Neutrophil (primary cell): ENCODE results near the gene AKAP3.

ENCODE experiments used
- H3K27ac ChIP-seq: fragments of 200-600 bp; sonication (generic); 2 replicates; pipeline ENCODE4 v1.5.1; 2016; ENCODE audit warnings: mild to moderate bottlenecking, moderate library complexity
- H3K27me3 ChIP-seq: fragments of 200-600 bp; sonication (generic); 2 replicates; pipeline ENCODE4 v1.6.0; 2016; ENCODE audit warnings: mild to moderate bottlenecking
- H3K36me3 ChIP-seq: fragments of 200-600 bp; sonication (generic); 2 replicates; pipeline ENCODE4 v1.5.1; 2017
- H3K4me1 ChIP-seq, 2 experiments: fragments of 200-600 bp in 1 of 2; sonication (generic) in 1 of 2; 1 replicate in 1 of 2; 2 replicates in 1 of 2; pipeline versions ENCODE4 v1.5.1 to v1.6.1; 2013 to 2016; ENCODE audit warnings: low read depth in 1 of 2, low read length in 1 of 2, mild to moderate bottlenecking in 1 of 2, moderate library complexity in 1 of 2; ENCODE audit not compliant: control insufficient read depth in 1 of 2, insufficient read depth in 1 of 2
- H3K4me3 ChIP-seq, 2 experiments: fragments of 200-600 bp in 1 of 2; sonication (generic) in 1 of 2; 1 replicate in 1 of 2; 2 replicates in 1 of 2; pipeline ENCODE4 v1.5.1; 2013 to 2016; ENCODE audit warnings: low read depth in 1 of 2, low read length in 1 of 2, mild to moderate bottlenecking in 1 of 2, moderate library complexity in 1 of 2
- H3K9me3 ChIP-seq: fragments of 200-600 bp; sonication (generic); 2 replicates; pipeline ENCODE4 v1.5.1; 2016
- TF ChIP-seq, protein P1 (sequence below): fragments of 200-600 bp; sonication (generic); IDR thresholded peaks from 2 replicates; pipeline ENCODE4 v1.5.1; 2016; ENCODE audit warnings: antibody characterized with exemption

Gene AKAP3

DNA sequence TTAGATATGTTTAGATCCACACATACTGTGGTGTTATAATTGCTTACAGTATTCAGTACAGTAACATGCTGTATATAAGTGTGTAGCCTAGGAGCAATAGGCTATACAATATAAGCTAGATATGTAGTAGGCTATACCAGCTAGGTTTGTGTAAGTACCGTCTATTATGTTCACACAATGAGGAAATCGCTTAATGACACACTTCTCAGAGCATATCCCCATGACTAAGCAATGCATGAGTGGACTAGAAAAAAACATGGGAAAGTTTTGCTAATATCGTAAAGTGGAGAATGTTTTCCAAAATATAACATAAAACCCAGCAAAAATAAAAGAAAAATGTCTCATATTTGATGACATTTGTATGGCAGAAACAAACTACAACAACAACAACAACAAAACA is 27.3 kb downstream of the AKAP3 start:
- Histone ChIP-seq H3K4me1 (peaks cover 0 to 10% of the 10 kb centered on the region in 2 experiments), H3K27me3 (peaks cover 36% of the 10 kb centered on the region), H3K27ac (no peak overlapping the region), H3K4me3 (no peak overlapping the region), H3K9me3 (no peaks in the 10 kb centered on the region), H3K36me3 (no peaks in the 10 kb centered on the region)
- TF ChIP-seq, protein P1, sequence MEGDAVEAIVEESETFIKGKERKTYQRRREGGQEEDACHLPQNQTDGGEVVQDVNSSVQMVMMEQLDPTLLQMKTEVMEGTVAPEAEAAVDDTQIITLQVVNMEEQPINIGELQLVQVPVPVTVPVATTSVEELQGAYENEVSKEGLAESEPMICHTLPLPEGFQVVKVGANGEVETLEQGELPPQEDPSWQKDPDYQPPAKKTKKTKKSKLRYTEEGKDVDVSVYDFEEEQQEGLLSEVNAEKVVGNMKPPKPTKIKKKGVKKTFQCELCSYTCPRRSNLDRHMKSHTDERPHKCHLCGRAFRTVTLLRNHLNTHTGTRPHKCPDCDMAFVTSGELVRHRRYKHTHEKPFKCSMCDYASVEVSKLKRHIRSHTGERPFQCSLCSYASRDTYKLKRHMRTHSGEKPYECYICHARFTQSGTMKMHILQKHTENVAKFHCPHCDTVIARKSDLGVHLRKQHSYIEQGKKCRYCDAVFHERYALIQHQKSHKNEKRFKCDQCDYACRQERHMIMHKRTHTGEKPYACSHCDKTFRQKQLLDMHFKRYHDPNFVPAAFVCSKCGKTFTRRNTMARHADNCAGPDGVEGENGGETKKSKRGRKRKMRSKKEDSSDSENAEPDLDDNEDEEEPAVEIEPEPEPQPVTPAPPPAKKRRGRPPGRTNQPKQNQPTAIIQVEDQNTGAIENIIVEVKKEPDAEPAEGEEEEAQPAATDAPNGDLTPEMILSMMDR = no peak

DNA sequence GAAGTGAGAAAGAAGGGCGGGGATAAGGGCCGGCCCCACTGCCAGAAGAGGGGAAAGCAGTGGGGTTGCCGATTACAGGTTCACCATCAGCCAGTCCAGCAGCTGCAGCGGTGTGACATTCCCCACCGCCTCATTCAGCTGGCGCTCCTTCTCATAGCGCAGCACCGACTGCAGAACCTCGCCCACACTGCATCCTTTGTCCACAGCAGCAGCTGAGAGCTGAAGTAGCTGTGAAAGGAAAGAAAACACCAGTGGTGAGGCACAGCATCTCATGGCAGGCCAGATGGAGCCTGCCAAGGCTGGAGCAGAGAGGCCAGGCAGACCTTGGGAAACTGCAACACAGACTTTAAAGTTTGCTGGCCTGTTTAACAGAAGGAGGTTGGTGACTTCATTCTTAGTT is 33.2 kb downstream of the AKAP3 start:
- Histone ChIP-seq H3K27ac (no peak overlapping the region), H3K4me1 (peaks cover 0 to 10% of the 10 kb centered on the region in 2 experiments), H3K27me3 (no peaks in the 10 kb centered on the region), H3K9me3 (no peaks in the 10 kb centered on the region), H3K36me3 (peaks cover 53% of the 10 kb centered on the region), H3K4me3 (no peak overlapping the region)
- TF ChIP-seq, protein P1 = no peak

DNA sequence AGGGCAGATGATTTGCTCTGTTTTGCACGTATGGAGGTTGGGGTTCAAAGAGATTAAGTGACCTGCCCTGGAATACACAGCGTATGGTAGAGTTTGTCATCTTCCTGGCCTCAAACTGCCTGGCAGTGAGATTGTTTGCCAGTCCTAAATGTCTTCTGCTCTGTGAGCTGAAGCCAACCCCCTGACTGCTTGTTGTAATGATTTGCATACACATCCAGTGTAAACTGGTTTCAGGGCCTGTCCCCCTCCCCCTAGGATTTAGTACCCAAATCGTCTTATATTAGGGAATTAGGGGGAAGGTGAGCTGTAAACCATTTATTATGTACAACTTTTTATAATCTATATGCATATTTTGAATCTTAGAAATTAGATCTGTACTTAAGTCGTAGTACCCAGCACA is 38.4 kb downstream of the AKAP3 start:
- no peak overlapping the region for H3K27ac ChIP-seq
- TF ChIP-seq, protein P1 = no peak

DNA sequence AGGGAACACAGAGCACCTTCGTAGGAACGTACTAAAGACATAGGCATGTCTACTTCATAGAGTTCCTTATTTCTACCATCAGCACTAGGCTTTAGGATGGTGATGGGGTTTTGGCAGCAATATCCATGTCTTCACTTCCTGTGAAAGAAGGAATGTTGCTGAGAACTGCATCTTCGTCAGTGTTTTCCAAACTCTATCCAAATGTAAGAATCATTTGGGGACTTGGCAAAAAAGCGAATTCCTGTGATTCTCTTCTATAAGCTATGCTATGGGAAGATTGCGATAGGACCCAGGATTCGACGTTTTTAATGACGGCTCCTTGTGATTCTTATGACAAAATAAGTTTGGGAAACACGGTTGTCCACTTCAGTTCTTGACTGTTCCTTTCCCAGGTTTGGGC is 39.8 kb downstream of the AKAP3 start:
- H3K4me3 ChIP-seq = no peak overlapping the region
- no peaks in the 10 kb centered on the region for H3K27me3 ChIP-seq
- no peak overlapping the region for H3K27ac ChIP-seq
- TF ChIP-seq, protein P1 = no peak
- no peaks in the 10 kb centered on the region for H3K9me3 ChIP-seq
- peaks cover 66% of the 10 kb centered on the region for H3K36me3 ChIP-seq
- H3K4me1 ChIP-seq = peaks cover 11 to 15% of the 10 kb centered on the region in 2 experiments

More for the DNA sequence above, 38.4 kb downstream of the AKAP3 start:
- Histone ChIP-seq H3K27me3 (no peaks in the 10 kb centered on the region), H3K9me3 (no peaks in the 10 kb centered on the region), H3K4me1 (peaks cover 4 to 5% of the 10 kb centered on the region in 2 experiments), H3K4me3 (no peak overlapping the region), H3K36me3 (peaks cover 80% of the 10 kb centered on the region)

DNA sequence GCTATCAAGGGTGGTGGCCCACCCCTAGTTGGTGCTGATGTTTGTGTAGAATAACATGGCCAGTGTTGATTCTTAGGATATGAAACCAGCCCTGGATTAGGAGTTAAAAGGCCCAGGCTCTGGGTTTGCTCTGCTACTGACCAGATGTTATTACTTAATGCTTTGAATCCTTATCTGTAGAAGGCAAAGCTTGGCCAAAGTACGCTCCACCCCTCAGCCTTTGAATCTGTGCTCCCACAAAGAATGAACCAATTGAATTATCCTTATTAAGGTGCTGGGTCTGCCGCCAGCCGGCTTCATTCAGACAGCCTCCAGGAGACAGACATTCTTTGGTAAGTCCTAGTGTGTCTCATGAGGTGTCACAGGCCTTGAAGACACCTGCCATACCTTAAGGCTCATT is 41.8 kb downstream of the AKAP3 start:
- Histone ChIP-seq H3K36me3 (peaks cover 46% of the 10 kb centered on the region), H3K4me1 (peaks cover 11 to 15% of the 10 kb centered on the region in 2 experiments), H3K27ac (no peak overlapping the region), H3K9me3 (no peaks in the 10 kb centered on the region), H3K27me3 (no peaks in the 10 kb centered on the region), H3K4me3 (no peak overlapping the region)
- TF ChIP-seq, protein P1 = no peak
